Renal pelvis (tissue), 4 donors: ENCODE measurements around the gene NTN5. TPM values are rescaled to one million over a fixed set of nuclear protein-coding genes. Genes with fewer than 3 reads are reported as not detected.

Experiments used
- DNase-seq: peaks from one replicate; pipeline ENCODE4 v3.0.0-alpha.2; 2013
- polyA plus RNA-seq, 3 donors: library from polyadenylated mRNA; unstranded; fragments of 120-200 nt; gene quantifications; one replicate each; pipeline ENCODE4 v1.2.1, GENCODE V29; 2013; ENCODE audit not compliant: insufficient read length in 3 of 3

The NTN5 gene
- polyA plus RNA-seq, 3 donors: 0.91 to 1.9 (median 1.5) TPM

DNA sequence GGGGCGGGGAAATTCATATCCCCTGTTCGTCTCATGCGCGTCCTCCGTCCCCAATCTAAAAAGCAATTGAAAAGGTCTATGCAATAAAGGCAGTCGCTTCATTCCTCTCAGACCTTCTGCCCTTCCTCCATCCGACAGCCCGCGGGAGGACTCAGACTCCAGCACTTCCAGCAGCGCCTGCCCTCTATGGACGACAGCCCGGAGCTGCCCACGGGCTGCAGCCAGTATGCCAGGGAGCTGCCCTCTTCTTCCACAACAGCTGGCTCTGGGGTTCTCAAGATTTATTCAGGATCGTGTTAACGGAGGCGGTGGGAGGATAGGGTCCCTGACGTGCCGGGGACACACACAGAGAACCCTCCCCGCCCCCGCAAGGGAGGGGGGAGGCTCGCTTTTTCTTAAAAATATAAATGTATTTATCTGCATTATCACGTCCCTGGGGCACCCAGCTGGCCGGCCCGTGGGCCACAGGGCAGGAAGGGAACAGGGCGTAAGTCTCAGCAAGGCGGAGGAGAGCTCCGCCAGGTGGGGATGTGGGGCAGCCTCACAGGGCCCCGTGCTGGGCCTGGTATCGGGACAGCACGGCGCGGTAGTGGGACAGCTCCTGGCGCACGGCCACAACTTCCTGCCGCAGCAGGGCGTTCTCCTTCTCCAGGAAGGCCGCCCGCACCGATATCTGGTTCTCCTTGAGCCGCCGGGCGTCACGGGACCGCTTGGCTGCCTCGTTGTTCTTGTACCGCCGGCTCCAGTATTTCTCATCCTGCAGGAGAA, 42.3 kb downstream of the NTN5 start:
- DNase-seq: no peak

DNA sequence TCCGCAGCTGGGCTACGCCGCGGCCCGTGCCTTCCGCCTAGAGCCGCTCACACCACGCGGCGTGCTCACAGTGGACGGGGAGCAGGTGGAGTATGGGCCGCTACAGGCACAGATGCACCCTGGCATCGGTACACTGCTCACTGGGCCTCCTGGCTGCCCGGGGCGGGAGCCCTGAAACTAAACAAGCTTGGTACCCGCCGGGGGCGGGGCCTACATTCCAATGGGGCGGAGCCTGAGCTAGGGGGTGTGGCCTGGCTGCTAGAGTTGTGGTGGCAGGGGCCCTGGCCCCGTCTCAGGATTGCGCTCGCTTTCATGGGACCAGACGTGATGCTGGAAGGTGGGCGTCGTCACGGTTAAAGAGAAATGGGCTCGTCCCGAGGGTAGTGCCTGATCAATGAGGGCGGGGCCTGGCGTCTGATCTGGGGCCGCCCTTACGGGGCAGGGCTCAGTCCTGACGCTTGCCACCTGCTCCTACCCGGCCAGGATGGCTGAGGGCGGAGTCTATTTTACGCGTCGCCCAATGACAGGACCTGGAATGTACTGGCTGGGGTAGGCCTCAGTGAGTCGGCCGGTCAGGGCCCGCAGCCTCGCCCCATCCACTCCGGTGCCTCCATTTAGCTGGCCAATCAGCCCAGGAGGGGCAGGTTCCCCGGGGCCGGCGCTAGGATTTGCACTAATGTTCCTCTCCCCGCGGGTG, 43.1 kb downstream of the NTN5 start:
- DNase-seq: no peak

DNA sequence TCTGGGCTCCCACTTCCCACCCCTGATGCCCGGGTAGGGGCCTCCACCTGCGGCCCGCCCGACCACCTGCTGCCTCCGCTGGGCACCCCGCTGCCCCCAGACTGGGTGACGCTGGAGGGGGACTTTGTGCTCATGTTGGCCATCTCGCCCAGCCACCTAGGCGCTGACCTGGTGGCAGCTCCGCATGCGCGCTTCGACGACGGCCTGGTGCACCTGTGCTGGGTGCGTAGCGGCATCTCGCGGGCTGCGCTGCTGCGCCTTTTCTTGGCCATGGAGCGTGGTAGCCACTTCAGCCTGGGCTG, 43.6 kb downstream of the NTN5 start:
- DNase-seq: no peak

DNA sequence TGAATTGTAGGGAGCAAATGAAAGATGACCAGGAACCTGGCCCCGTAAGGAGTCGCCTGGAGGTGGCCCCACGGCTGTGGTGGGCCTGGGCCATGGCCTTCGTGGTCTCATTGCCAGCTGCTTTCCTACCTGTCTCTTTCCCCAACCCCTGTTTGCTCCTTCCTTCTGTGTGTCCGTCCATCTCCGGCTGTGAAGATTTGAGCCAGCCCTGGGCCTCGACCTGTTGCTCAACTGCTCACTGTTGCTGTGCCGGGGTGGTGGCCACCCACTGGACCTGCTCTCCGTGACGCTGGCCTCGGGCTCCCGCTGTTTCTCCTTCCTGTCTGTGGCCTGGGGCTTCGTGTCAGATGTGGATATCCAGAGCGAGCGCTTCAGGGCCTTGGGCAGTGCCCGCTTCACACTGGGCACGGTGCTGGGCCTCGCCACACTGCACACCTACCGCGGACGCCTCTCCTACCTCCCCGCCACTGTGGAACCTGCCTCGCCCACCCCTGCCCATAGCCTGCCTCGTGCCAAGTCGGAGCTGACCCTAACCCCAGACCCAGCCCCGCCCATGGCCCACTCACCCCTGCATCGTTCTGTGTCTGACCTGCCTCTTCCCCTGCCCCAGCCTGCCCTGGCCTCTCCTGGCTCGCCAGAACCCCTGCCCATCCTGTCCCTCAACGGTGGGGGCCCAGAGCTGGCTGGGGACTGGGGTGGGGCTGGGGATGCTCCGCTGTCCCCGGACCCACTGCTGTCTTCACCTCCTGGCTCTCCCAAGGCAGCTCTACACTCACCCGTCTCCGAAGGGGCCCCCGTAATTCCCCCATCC, 44.1 kb downstream of the NTN5 start:
- DNase-seq: no peak

DNA sequence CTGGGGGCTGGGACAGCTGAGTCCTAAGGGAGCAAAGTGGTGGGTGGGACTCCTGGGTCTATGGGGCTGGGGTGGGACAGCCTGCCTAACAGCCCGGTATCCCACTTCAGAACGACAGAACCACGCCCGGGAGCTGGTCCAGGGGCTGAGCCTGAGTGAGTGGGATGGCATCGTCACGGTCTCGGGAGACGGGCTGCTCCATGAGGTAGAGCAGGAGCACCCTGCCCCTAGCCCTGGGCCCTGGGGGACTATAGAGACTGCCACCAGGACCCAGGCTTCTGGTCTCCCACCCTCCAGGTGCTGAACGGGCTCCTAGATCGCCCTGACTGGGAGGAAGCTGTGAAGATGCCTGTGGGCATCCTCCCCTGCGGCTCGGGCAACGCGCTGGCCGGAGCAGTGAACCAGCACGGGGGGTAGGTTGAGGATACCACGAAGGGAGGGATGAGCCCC, 44.9 kb downstream of the NTN5 start:
- DNase-seq: no peak

- no peak for DNase-seq
Measured at GRCh38 chr19:48627201-48627864, 45.5 kb downstream of the NTN5 start.

DNA sequence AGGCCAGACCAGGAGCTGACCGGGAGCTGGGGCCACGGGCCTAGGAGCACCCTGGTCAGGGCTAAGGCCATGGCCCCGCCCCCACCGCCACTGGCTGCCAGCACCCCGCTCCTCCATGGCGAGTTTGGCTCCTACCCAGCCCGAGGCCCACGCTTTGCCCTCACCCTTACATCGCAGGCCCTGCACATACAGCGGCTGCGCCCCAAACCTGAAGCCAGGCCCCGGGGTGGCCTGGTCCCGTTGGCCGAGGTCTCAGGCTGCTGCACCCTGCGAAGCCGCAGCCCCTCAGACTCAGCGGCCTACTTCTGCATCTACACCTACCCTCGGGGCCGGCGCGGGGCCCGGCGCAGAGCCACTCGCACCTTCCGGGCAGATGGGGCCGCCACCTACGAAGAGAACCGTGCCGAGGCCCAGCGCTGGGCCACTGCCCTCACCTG, 46.9 kb downstream of the NTN5 start:
- no peak for DNase-seq

DNA sequence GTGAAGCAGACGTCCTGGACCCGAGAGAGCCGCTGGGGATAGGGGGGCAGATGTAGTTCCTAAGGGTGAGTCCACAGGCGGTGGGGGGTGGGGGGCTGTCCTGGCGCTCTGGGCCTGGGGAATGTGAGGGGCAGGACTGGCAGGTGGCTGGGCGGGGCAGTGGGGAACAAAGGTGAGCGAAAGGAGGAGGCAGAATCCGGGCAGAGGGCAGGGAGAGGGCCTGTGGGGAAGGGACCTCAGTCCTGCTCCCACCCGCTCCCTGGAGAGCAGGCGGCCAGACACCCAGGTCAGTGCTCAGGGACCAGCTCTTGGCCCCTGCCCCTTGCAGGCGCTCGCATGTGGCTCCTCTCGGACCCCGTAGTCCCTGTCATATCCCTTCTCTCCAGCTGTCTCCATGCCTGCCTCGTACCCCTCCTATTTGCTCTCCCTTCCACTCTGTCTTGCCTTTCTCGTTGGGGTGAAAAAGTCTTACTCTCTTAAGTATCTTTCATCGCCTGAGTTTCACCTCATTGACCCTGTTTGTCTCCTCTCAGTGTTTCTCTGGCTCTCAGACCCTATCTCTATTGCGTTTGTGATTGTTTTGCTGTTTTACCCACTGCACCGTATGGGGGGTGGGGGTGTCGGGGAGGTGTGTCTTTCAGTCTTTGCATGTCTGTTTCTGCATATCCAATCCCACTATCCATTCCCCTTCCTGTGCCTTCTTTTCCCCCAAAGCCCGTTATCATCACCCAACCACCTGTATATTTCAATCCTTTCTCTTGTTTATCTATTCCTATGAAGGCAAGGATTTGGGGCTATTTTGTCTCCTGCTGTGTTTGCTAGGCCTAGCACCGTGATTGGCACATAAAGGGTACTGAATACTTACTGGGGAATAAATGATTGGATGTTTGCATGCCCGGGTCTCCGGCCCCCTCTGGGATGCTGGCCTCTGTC, 47.8 kb downstream of the NTN5 start:
- DNase-seq: no peak

- DNase-seq: peak; percentile 98
Measured at GRCh38 chr19:48624067-48624594, 48.7 kb downstream of the NTN5 start.

GRCh38 chr19:48623556-48624066, 49.2 kb downstream of the NTN5 start:
- no peak for DNase-seq

DNA sequence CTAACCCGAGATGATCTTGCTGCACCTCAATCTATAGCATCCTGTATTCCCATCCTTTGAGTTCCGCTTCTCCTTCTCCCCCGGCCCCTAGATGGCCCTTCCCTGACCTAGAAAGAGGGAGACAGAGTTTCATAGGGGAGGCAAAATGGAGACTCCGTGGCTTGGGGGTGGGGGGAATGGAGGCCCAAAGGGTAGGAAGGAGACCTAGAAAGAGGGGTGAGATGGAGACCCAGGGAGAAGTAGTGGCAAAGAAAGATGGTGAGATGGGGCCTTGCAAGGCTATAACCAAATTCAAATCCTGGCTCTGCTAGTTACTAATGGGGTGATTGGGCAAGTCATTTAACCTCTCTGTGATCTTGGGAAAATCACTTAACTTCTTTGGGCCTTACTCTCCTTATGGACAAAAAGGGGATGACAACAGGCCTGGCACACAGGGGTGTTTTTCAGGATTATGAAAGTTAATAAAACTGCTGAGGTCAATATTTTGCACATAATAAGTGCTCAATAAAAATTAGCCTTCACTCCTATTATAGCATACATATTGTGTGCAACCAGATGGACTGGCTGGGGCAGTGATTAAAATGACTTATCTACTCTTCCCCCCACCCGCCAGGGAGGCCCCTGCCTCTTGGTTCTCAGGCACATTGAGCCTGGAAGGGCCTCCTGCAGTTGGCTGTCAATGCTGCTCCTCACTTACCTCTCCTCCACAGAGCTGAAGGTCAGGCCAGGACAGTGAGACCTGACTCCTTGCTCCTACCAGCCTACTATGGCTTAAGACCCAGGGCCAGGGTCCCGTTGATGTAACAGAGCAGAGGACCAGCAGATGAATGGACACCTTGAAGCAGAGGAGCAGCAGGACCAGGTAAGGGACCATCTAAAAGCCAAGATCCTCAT, 52.9 kb downstream of the NTN5 start:
- no peak for DNase-seq

- DNase-seq: peak; percentile 99
Measured at GRCh38 chr19:48618916-48619691, 53.7 kb downstream of the NTN5 start, which contains the start of the genes RPL18 and SPHK2. TSS of gene RPL18 (minus strand) at chr19:48619178. CDS start at chr19:48619143, 35 bp downstream. TSS of gene SPHK2 (plus strand) at chr19:48619506. CDS start at chr19:48620515, 1,009 bp downstream.

GRCh38 chr19:48618278-48618915, 54.4 kb downstream of the NTN5 start:
- no peak for DNase-seq

GRCh38 chr19:48617146-48617937, 55.5 kb downstream of the NTN5 start:
- no peak for DNase-seq

DNA sequence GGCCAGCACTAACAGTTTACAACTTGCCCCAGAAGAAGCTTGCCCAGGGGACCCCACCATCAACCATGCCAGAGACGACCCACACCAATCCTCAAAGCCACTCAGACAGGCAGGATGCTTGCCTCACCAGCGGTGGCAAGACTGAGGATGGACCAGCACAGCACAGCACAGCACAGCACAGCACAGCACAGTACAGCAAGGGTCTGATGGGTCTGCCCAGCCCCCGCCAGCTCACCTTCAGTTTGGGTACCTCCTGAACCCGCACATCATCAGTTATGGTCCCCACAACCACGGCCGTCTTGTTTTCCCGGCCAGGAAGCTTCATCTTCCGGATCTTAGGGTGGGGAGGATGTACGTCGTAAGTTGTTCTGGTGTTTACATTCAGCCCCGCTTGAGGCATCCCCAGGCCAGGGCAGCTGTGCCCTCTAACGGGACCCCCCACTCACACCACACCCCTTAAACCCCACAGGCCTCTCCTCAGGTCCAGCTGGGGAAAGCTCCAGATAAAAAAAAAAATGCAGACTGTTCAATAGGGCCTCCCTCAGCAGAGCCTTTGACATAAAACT, 56.2 kb downstream of the NTN5 start:
- DNase-seq: no peak

- no peak for DNase-seq
Measured at GRCh38 chr19:48616041-48616436, 56.8 kb downstream of the NTN5 start.
